GM19099 (cell line): ENCODE results near the gene AASDHPPT.

Experiments
- POLR2A ChIP-seq: IDR thresholded peaks from 3 replicates; pipeline ENCODE4 v1.6.1; 2011; ENCODE audit warnings: low read depth; ENCODE audit not compliant: insufficient read length; ENCODE audit errors: extremely low read depth

AASDHPPT gene

DNA sequence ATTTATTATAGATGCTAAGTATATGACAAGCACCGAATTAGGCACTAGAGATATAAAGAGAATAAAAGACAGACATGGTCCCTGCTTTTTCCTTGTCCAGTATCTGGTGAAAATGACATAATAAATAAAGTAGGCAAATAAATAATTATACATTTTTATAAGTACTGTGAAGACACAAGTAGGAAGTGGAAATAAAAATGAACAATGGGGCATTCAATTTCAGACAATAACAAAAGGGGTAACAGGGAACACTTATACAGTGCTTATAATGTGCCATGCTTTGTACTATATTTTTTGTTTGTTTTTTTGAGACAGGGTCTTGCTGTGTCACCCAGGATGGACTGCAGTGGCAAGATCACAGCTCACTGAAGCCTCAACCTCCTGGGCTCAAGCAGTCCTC is 4.7 kb upstream of the AASDHPPT start:
- no peak for TF ChIP-seq POLR2A

GRCh38 chr11:106076171-106076918 is 1.1 kb upstream of the AASDHPPT start:
- TF ChIP-seq POLR2A: no peak

- TF ChIP-seq POLR2A: no peak
Observed at GRCh38 chr11:106076919-106077608, 398 bp upstream of the AASDHPPT start, which contains the start of gene KBTBD3. TSS of gene KBTBD3 (minus strand) at chr11:106077347. CDS start at chr11:106059097, 18,250 bp downstream.

GRCh38 chr11:106082096-106082495 is 4.6 kb downstream of the AASDHPPT start:
- no peak for TF ChIP-seq POLR2A

GRCh38 chr11:106086135-106086534 is 8.7 kb downstream of the AASDHPPT start:
- no peak for TF ChIP-seq POLR2A

DNA sequence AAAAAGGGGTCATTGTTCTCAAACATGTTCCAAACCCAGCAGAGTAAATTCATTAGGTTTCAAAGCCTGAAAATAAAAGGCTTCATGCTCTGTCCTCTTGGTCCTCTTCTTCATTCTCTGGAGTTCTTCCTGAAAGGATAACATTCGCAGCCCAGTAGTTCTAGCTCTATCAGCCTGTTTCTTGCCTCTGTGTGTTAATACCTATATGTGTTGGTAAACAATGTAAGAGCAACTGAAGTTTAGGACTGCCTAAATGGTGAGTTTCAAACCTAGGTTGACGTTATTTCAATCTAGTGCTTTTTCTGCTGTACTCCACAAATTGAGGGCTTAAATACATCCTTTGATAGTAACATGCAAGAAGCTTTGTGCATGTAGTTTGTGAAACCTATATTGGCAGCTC is 9.4 kb downstream of the AASDHPPT start:
- no peak for TF ChIP-seq POLR2A

DNA sequence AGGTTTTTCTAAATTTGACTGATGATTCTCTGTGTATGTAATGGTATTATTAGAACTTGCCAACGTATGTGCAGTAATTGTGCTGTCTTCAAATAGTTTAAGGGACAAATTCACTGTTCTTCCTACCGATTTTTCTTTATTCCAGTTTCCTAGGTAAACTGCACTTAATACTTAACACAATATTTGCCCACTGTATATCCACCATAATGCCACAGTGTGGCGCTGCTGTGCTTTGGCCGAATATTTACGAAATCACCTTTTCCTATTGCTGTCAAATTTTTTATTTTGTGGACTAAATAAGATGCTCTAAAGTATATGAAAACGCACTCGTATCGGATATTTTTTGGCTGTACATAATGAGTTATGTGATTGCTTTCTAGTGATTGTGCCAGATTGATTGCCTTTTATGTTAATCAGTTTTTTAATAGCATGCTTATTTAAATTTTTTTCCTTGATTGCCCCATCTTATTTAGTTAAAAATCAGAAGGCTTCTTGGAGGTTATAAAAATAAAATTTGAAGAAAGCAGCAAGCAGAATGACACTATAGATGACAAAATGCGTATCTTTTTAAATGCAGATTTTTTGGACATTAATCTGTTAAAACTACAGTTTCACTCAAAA is 10.5 kb downstream of the AASDHPPT start:
- no peak for TF ChIP-seq POLR2A

GRCh38 chr11:106088896-106089295 is 11.4 kb downstream of the AASDHPPT start:
- TF ChIP-seq POLR2A: no peak

GRCh38 chr11:106091480-106092123 is 14.1 kb downstream of the AASDHPPT start:
- TF ChIP-seq POLR2A: no peak

- TF ChIP-seq POLR2A: no peak
Observed at GRCh38 chr11:106092446-106092845, 15.0 kb downstream of the AASDHPPT start.

GRCh38 chr11:106098893-106099553 is 21.6 kb downstream of the AASDHPPT start:
- TF ChIP-seq POLR2A: no peak

DNA sequence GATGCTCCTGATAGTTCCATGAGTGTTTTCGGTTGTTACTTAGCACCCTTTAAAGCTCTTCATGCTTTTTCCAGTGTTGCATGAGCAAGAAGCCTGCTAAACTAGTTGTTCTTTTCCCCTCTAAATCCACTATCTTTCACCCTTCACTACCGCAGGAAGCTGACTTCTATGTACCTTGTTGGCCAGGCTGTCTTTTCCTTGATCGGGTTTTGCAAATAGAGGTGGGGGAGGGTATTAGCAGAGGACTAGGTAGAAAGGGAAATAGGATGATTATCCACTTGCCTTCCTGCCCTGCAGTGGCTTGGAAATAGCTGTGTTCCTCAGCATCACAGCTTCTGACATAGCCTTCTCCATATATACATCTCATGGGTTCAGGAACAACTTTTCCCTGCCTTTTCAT is 23.9 kb downstream of the AASDHPPT start:
- TF ChIP-seq POLR2A: no peak

- TF ChIP-seq POLR2A: no peak
Observed at GRCh38 chr11:106101819-106102218, 24.4 kb downstream of the AASDHPPT start.

DNA sequence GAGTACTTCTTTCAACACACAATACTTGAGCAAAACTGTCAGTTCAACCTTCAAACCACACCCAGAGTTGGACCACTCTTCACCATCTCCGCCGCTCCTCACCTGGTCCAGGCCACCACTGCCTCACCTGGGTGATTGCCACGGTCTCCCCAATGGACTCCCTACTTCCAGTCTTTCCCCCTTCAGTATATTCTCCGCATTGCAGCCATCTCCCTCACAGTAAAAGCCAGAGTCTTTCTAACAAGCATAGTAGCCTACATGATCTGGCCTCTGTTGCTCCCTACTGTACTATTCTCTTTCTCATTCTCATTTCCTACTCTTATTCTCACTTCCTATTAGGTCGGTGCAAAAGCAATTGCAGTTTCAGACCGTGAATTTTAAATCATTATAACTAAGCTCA is 28.5 kb downstream of the AASDHPPT start:
- TF ChIP-seq POLR2A: no peak
